GM12872 (cell line): ENCODE data around the gene ADCK2.

Source experiments
- CTCF ChIP-seq: IDR thresholded peaks from 3 replicates; pipeline ENCODE4 v1.5.1; 2011; ENCODE audit warnings: low read depth, mild to moderate bottlenecking, low read length, moderate library complexity; ENCODE audit not compliant: insufficient read depth

The ADCK2 gene

GRCh38 chr7:140734729-140735128 is 62.0 kb downstream of the ADCK2 start:
- TF ChIP-seq CTCF = no peak

GRCh38 chr7:140738280-140738679 is 65.5 kb downstream of the ADCK2 start:
- no peak for TF ChIP-seq CTCF

GRCh38 chr7:140744005-140744404 is 71.3 kb downstream of the ADCK2 start:
- TF ChIP-seq CTCF = no peak
